ENCODE measurements around the gene GGA3.

GRCh38 chr17:75261336-75262111 lies at the start of gene GGA3, which contains the start of gene MRPS7:
- TF ChIP-seq CTCF (IDR thresholded peaks at IDR 0.05; ENCODE audit: low read length) (no peak), EZH2 (IDR thresholded peaks at IDR 0.05; ENCODE audit: borderline replicate concordance, low read length) (no peak)

Data from OCI-LY1 (cell line).